Activated CD8-positive, alpha-beta memory T cell treated with anti-CD3 and anti-CD28 coated beads, Interleukin-2, amount 50 U/mL, for 24 hours (primary cell): ENCODE results near the gene AMIGO3.
"Not testable (repeated sequence)": the region's sequence is repeated elsewhere in the genome, so short reads cannot be mapped to it uniquely, and the experiment has no call there.

Source experiments
- DNase-seq: peaks from one replicate; pipeline ENCODE4 v3.0.0-alpha.2; 2020; ENCODE audit errors: extremely low read depth

AMIGO3 gene, protein sequence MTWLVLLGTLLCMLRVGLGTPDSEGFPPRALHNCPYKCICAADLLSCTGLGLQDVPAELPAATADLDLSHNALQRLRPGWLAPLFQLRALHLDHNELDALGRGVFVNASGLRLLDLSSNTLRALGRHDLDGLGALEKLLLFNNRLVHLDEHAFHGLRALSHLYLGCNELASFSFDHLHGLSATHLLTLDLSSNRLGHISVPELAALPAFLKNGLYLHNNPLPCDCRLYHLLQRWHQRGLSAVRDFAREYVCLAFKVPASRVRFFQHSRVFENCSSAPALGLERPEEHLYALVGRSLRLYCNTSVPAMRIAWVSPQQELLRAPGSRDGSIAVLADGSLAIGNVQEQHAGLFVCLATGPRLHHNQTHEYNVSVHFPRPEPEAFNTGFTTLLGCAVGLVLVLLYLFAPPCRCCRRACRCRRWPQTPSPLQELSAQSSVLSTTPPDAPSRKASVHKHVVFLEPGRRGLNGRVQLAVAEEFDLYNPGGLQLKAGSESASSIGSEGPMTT

DNA sequence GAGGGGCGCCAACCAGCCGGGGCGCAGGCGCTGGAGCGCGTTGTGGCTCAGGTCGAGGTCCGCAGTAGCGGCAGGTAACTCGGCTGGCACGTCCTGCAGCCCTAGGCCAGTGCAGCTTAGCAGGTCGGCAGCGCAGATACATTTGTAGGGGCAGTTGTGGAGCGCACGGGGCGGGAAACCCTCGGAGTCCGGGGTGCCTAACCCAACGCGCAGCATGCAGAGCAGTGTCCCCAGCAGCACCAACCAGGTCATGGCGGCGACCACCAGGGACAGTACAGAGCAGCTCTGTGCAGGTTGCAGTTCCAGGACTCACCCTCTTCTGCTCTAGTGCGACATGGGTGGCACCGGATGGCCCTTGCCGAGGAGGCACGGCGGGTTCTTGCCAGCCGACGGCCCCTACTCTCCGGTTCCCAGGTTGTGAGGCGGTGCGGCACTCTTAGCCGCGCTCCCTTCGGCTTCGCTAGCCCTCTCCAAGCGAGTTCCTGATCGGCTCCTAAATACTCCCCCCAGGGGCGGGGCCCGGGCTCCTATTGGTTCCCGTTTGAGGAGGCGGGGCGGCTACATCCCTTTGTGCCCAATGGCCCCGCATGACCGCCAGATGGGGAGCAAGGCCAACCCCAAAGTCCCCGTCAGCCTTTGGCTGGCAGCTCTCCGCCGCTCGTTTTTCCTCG is at the start of gene AMIGO3:
Gene AMIGO3, minus strand, starts transcription at position 471 of the 671 bp plus-strand sequence. Its CDS starts 219 bp downstream, at position 252.
- DNase-seq: peak; percentile 77

DNA sequence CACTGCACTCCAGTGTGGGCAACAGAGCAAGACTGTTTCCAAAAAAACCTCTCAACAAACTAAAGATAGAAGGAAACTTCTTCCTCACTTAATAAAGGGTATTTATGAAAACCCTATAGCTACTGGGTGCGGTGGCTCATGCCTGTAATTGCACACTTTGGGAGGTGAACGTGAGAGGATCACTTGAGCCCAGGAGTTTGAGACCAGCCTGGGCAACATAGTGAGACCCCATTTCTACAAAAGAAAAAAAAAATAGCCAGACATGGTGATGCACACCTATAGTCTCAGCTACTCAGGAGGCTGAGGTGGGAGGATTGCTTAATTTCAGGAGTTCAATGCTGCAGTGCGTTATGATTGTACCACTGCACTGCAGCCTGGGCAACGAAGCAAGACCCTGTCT is 44.5 kb upstream of the AMIGO3 start:
- DNase-seq: no peak

DNA sequence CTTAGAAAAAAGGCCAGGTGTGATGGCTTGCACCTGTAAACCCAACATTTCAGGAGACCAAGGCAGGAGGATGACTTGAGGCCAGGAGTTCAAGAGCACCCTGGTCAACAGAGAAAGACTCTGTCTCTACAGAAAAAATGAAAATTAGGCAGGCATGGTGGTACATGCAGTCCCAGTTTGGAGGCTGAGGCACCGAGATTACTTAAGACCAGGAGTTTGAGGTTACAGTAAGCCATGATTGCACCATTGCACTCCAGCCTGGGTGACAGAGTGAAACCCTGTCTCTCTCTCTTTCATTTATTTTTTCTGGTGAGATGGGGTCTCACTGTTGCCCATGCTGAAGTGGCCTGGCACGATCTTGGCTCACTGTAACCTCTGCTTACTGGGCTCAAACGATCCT is 42.2 kb upstream of the AMIGO3 start:
- no peak for DNase-seq

DNA sequence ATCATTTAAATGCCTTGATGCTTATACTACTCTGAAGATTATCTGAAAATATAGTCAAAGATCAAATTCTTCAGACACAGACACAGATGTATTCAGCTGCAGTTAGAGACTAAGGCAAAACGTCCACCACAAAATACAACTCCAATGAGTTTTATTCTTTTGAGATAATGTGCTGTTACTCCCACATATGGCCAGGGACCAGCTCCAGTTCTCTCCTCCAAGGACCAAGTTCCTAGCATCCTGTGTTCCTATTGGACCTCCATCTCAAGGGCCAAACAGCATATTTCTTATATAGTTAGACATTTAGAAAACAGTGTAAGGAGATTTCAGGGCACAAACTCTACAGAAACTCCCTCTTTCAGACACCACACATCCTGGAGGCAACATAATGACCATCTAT is 39.7 kb upstream of the AMIGO3 start:
- DNase-seq: no peak

DNA sequence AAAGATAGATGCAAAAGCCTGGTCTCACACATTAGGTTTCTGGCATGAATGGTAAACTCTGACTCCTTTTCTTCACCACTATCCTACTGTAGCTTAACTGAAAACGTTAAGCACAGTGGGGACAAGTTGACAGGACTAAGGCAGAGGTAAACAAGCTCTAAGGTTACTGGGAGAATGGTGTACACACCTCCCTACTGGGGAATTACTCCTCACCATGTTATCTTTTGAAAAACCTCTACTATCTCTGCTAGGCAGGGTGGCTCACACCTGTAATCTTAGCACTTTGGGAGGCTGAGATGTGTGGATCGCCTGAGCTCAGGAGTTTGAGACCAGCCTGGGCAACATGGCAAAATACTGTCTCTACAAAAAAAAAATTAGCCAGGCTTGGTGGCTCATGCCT is 37.7 kb upstream of the AMIGO3 start:
- DNase-seq: no peak

DNA sequence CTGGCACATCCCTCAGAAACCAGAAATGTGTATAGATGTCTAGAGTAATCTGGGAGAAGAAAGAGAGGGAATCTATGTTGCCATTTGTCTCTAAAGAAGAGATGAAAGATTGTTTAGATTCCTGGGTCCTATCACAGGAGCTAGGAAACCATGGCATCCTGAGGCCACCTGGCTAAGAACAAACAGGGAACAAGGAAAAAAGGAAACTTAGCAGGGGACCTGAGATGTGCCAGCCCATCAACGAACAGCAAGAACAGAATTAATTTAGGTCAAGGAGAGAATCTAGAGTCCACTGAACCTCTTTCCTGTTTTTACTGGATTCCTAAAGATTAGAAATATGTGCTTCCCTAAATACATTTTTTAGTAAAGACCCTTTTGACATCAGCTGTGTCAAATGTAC is 36.6 kb upstream of the AMIGO3 start:
- DNase-seq: no peak

DNA sequence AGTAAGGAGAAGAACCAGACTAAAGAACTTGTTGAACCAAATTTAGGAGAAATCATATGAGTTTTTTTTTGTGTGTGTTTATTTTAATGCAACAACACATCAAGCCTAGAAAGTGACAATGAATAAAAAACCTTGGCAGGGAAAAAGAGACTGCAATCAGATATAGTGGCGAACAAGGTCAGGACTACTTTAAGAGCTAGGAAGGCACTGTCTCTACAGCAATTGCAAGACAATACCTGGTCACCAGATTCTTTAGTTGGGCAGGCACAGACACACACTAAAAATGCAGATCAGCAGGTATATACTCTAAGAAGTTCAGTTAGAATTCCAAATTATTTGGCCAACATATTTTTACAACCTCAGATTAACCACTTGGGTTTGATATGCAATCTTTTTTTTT is 35.1 kb upstream of the AMIGO3 start:
- DNase-seq: no peak

DNA sequence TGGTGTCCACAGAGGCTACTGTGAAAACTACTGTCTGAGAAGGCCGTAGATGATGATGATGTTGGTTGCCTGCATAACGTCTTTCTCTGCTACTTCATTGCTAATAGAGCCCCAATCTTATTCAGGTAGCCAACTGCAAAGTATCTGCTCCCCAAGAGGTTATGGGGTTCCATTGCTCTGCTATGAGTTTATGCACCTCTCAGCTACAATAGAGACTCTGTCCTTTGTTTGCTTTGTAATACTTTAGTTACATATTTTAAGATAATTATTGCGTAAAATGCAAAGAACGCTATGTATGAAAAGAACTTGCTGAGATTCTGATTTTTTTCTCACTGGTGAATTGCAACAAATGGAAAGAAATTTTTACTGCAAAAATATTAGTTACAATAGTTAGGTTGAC is 32.0 kb upstream of the AMIGO3 start:
- DNase-seq: no peak

DNA sequence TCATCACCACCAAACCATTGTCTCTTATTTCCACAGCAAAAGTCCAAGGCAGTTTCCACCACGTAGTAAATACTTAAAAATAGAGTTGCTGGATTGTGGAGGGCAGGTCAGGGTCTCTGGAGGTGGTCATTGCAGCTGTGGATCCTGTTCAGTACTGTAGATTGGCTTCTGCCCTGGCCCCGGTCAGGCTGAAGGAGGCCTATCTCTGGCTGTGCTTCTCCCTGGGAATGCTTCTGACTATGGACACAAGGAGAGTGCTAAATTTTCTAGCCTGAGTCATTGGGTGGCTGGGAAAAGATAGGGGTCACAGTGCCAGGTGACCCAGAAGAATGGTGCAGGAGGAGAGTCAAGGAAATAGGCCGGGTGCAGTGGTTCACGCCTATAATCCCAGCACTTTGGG is 30.6 kb upstream of the AMIGO3 start:
- no peak for DNase-seq

DNA sequence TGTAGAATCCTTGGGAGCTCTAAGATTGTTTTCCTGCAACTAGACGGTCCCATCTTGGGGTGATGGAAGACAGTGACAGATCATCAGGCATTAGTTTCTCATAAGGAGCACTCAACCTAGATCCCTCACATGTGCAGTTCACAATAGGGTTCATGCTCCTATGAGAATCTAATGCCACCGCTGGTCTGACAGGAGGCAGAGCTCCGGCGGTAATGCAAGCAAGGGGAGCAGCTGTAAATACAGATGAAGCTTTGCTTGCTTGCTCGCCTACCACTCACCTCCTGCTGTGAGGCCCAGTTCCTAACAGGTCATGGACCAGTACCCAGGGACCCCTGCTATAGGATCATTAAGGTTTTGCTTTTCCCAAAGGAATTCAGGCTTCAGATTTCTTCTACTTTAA is 29.4 kb upstream of the AMIGO3 start:
- not testable (repeated sequence) for DNase-seq

DNA sequence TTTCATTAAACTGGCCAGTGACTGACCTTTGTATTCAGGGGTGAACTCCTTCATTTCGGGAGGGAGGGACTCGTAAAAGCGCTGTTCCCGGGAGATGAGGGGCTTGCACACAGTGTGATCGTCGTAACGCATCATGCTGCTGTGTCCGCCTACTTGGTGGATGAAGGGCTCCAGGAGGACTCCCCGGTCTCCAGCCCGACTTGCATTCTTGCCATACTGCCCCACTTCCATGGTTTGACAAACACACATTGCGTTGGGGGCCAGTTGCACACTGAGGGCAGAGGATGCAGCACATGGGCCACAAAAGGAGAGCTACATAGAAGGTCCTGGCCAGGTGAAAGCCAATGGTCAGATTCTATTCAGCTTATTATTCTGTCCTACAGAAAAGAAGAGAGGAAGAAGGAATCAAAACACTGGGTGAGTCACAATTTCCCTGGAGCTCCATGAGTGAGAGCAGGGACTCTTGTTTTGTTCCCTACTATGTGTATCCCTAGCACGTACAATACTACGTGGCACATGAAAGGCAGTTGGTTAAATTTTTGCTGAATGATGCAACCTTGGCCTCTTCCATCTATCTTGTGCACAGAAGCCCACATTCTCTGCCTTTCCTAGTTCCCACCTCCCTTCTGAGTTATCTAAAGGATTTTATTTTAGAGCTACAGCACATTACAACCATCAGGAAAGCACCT is 28.5 kb upstream of the AMIGO3 start:
- DNase-seq: no peak

DNA sequence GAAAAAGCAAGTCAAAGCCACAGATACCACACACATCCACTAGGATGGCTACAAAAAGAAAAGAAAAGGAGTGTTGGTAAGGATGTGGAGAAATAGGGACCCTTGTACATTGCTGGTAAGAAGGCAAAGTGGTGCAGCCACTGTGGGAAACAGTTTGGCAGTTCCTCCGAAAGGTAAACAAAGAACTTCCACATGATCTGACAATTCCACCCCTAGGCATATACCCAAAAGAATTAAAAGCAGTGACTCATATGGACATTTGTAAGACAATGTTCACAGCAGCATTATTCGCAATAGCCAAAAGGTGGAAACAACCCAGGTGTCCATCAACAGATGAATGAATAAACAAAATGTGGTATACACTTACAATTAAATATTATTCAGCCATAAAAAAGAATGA is 26.5 kb upstream of the AMIGO3 start:
- no peak for DNase-seq

DNA sequence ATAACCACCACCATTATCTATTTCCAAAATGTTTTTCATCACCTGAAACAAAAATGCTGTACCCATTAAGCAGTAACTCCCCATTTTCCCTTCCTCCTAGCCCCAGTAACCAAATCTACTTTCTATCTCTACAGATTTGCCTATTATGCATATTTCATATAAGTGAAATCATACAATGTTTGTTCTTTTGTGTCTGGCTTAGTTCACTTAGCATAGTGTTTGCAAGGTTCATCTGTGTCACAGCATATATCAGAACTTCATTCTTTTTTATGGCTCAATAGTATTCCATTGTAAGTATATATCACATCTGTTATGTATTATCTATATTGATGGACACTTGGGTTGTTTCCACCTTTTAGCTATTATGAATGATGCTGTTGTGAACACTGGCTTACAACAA is 20.9 kb upstream of the AMIGO3 start:
- DNase-seq: no peak

DNA sequence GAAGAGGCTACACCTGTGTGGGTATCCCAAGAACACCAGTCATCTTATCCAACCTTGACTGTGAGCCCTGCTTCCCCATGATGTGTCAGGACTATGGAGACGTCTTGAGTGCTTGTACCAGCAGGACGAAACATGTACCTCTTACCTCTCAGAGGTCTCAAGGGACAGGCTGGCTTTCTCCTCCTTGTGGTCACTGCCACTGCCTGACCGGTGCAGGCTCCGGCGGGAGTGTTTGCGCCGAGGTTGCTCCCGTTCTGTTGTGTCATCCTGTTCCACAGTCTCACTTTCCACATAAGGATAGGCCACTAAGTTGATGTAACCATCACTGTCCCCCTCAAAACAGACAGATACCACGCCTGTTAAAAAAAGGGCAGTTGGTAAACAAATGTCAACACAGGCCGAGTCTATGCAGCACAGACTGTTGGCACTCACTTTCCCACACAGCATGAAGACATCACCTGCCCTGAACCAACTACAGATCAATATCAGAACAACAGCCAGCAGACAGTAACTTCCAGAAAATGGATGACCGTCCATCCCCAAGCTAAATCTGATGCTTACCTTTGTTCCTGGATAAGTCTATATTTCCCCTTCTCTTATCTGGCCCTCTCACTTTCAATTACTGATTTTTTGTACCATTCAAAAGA is 18.7 kb upstream of the AMIGO3 start:
- DNase-seq: no peak

DNA sequence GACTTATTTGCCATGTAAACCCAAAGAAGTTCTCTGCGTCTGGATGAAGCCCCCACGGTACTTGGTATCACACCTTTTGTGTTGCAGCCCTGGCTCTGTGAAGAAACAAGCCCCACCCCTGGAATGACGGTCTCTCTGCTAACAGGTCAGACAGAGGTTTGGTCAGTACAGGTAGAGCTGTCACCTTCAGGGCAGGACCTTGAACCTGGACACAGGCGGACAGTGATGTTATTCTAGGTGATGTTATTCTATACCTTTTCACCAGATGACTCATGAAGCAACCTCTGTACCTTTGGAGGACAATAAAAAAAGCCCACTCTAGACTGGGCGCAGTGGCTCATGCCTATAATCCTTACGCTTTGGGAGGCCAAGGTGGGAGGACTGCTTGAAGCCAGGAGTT is 15.3 kb upstream of the AMIGO3 start:
- no peak for DNase-seq

DNA sequence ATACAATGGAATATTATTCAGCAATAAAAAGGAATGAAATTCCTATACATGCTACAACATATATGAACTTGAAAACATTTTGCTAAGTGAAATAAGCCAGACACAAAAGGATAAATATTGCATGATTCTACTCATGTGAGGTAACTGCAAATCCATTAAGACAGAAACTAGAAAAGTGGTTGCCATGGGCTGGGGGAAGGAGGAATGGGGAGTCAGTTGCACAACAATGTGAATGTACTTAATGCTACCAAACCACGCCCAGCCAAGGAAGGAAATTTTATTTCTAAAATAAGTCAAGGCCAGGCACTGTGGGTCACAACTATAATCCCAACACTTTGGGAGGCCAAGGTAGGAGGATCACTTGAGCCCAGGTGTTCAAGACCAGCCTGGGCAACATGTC is 14.1 kb upstream of the AMIGO3 start:
- DNase-seq: no peak

DNA sequence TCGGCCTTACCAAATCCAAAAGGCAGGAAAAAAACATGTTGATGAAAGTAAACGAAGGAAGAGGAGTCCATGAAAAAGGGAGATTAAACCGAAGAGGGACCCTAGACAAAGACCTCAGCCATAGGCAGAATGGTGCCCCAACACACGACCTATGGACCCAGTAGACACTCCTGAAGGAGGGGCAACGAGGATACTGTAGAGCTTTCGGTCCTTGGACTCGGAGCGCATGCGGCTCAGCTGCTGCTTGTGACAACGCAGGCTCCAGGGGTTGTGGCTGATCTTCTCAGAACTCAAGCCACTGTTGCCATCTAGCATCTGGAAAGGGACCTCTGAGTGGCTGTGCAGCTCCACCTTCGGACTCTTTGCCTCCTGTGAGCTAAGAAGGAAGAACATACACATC is 13.1 kb upstream of the AMIGO3 start:
- no peak for DNase-seq

DNA sequence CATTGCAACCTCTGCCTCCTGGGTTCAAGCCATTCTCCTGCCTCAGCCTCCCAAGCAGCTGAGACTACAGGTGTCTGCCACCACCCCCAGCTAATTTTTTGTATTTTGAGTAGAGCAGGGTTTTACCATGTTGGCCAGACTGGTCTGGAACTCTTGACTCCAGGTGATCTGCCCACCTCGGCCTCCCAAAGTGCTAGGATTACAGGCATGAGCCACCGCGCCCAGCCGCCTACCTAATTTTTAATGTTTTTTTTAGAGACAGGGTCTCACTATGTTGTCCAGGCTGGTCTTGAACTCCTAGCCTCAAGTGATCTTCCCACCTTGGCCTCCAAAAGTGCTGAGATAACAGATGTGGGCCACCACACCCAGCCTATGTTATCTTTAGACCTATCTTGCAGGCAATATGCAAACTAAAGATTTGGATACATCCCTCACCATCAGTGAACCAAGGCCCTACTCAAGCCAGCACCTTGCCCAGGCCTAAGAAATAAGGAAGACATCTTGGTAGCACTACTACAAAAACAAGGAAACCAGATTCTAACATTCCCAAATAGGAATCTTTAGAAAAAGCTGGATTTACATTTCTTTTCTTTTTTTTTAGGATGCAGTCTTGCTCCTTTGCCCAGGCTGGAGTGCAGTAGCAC is 10.6 kb upstream of the AMIGO3 start:
- DNase-seq: no peak

DNA sequence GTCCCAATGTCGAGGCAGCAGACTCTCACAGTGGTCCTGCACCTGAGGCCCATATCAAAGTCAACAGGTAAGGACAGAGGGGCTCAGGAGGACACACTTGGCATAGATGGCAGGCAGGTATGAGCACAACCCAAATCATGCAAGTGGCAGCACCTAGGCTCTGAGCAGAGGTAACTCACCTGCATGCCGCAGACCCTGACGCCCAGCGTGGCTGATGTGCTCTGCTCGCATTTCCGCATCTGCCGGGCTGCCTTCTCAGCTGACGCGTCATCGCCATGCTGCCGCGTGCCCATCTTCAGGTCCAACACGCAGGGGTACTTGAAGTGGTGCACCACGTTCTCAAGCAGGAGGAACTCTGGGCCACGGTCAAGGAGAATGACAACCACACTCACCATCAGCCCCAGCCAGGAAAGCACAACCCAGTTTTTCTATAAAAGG is 8.5 kb upstream of the AMIGO3 start:
- no peak for DNase-seq

DNA sequence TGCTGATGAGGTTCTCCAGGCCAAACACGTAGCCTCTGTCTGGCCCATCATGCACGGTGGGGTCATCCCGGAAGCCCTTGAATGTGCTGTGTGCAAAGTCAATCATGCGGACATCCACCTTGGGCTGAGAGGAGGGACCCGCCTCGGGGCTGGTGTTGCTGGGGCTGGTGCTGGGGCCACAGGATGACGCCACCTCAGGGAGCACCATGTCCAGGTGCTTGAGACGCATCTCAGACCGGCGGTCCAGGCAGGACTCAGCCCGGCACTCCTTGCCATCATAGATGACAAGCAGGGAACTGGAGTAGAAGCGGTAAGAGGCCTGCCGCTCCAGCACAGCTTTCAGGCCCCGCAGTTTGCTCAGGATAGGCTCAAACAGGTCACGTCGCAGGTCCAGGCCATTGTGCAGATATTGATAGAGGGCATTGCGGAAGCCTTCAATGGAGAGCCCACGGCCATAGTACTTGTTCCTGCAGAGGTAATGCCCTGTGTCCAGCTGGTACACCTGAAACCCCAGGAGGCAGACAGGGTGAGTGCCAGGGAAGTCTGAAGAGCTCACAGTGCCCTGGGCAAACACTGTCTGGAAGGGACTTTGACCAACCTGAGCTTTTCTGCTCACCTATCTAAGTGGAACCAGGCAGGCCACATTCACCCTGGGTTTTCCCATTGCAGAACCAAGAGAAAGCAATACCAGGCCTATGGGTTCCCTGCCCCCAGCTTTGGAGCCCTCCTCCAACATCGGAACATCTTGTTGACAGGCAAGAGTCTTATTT is 7.9 kb upstream of the AMIGO3 start:
- no peak for DNase-seq
